Posterior cingulate gyrus (tissue), 11 donors: ENCODE results near the gene OTOR.

Source experiments
- DNase-seq, 10 donors: peaks; one replicate each; pipeline versions ENCODE4 v3.0.0 to v3.0.0-alpha.2; 2020 to 2021; ENCODE audit warnings: mixed read lengths in 3 of 10
- intact Hi-C: fragments of 100-400 bp; cut with DNase I; formaldehyde crosslinking; loops from one replicate; pipeline ENCODE4 v1.15.1; 2023

OTOR gene

DNA sequence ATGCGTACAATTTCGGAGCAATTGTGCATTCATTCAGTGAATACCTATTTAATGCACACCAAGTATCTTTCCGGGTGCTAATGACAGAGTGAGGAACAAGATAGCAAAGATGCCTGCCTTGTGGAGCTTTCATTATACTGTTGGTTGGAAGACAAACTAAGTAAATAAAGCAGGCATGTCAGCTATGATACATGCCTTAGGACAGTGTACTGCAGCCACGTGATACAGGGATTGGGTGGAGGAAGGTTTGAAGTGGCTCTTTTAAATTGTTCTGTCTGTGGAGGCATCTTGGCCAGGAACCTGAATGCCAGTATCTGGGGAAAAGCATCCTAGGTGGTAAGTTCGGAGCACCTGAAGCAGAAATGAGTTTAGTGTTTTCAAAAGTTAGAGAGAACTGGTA is 3.0 kb upstream of the OTOR start:
- no peak for DNase-seq
- intact Hi-C loops = no loop called here

DNA sequence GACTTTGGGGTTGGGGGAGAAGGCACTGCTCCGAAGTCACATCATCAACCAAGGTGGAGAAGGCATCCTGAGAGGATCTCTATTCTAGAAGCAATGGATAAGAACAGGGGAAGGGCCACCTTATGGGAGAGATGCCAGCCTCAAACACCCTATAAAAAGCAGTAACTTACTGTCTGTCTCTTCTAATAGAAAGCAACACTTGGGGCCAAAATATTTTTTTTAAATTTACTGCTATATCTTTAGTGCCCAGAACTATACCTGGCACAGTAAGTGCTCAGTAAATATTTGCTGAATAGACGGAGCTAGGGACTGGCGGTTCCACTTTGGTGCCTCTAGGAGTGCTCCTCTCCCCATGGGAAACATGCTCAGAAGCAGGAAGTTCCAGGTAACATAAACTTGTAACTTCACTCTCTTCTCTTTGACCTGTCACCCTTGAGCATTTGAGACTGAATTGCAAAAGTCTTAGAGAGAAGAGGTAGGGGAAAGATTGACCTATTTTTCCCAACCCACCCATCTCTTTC is 807 bp upstream of the OTOR start:
- intact Hi-C loops = no loop called here
- no peak for DNase-seq

DNA sequence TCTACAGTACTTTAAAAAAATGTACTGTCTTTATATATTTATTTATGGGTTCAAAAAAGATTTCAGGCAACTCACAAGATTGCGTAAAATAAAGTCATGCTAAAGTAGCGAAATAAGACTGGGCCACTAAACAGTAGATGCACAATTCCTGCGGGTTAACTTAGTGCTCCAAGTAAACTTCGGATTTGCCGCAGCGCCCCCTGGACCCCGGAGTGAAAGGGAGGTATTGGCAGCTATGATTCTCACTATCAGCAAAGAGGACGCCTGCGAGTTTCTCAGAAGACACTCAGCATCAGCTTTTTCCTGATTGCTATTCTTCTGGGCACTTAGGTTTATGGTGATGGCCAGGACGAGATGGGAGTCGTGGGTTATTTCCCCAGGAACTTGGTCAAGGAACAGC is 1.4 kb downstream of the OTOR start:
- DNase-seq = no peak
- intact Hi-C loops = no loop called here

DNA sequence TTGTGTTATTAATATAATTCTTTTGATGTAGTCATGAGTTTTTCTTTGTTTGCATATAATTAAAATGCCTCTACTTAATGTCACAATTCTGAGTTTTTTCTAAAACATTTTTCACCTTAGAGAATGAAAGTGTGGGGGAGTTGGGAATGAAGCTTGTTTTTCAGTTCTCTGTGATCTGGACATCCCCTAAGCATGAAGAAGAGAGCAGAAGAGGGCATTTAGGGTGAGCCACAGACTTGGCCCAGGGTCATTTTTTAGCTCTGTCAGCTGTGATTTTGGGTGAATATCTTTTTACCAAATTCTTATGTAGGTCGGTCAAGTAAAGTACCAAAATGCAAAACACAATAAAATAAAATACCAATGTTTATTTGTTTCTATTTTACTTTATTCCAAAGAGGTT is 3.9 kb downstream of the OTOR start:
- intact Hi-C loops = no loop called here
- no peak for DNase-seq

DNA sequence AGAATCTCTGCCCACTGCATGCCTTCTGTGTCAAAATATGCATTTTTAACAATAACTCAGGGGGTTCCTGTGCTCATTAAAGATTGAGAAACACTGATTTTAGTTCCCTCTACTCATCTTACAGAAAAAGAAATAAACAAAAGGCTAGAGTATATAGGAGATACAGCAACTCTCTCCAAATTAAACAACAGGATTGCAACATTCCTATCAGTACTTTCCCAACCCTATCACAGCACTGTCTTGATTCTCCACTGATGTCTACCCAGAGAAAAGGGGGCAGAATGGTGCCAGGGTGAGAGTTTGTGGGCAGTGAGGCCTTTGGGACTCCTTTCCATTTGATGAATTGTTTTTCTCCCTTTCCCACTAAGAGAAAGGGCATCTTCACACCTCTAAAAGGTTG is 4.7 kb downstream of the OTOR start:
- intact Hi-C loops = no loop called here
- no peak for DNase-seq

DNA sequence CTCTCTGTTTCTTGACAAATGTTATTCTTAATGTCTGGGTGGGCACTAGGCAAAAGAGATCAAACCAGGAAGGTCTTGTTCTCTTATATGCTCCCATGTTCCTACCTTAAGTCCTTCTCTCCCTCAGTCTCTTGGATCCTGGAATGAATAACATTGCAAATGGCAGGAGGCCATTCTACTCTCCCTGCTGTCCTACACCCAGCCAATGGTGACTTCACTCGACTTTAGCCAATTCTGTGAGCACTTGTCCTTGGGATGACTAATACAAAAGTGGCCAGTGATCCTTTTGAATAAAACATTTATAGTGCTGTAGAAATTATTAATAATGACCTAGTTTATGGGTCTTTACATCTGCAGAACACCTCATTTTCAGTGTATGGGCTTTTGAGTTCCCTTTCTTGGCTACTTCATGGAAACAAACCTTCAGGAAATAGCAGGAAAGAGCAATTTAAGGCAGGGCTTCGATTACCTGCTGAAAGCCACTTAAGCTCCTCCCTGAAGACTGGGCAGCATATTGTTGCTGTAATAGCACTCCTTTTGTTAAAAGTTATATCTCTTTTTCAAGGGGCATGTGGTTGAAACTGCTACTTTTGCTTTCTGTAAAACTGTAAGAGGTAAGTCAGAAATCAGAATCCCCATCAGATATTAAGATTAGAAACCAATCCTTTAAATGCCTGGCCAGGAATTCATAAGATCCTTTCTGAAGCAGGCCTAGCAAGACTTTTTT is 10.5 kb downstream of the OTOR start:
- intact Hi-C loops = no loop called here

DNA sequence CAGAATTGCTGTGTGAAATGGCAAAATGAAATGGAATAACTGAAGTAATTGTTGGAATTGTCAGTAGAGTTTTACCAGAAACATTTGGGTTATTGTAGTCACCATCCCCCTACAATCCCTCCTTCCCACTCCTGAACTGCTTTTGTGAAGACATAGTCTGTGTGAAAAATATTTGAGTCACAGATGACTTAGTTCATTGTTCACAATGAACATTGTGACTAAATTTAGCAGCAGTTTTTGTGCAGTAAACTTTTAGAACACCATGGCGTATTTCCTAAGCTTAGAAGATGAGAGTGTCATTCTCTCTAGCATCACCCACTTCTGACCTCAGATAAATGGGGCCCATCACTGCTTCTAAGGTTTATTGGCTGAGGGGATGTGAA is 11.0 kb downstream of the OTOR start:
- intact Hi-C loops = no loop called here
- no peak for DNase-seq

More for the DNA sequence above, 10.5 kb downstream of the OTOR start:
- DNase-seq = no peak

DNA sequence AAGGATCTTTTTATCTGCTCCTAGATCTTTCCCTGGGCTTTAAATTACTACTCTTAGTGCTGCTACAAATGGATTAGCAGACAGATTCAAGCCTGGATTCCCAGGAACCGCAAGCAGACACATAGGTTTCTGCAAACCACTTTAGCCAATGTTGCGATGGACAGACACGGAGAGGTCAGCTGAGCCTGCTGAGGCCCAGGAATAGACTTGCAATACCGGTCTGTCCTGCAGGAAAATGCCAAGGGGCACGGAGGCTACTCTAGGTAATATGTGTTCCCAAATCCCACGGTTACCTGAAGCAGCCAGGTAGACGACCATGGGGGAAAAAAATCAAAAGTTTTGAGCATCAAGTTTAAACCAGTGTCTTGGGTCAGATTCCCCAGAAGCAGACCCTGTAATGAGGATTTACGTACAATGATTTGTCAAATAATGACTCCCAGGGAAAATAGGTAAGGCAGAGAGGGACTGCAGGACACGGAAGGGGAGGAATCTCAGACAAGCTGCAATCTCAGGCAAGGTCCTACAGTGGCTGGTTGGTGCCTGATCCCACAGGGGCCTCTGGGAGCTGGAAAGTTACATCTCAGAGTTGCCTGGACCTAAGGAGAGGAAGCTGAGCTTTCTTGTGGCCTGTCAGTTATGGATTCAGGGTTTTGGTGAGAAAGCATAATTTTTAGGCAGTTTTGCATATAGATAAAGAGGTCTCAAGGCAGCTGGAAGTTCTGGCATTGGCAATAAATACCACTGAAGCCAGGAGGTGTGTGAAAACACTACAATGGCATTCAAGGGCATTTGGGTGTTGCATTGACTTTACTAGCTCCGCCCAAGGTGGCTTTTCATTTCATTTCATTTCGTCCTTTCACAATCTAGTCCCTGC is 12.5 kb downstream of the OTOR start:
- DNase-seq = no peak
- intact Hi-C loops = loop anchor here (5.0 kb wide), 2 partner anchors 58 to 243 kb away; no protein-coding TSS in a partner anchor

DNA sequence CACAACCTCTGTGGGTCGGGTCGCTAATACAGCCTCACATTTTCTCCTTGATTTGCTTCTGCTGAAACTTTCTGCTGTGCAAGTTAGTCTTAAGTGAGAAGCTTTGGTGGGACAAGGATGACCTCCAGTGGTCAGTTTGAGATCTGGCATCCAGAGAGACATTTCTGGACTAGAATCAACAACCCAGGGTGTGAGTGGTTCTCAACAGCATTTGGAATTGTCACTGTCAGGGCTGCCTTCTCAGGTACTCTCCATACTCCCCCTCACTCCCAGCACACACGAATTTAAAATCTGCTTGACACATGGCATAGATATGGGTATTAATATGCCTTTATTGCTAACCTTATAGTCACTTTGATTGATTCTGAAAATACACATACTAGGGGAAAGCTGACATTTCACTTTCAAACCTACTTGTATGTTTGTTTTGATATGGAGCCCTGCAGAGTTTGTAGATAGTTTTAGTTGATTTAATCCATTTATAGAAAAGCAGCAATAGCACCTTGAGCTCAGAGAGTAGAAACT is 13.2 kb downstream of the OTOR start:
- intact Hi-C loops = loop anchor here (5.0 kb wide), 2 partner anchors 59 to 244 kb away; no protein-coding TSS in a partner anchor
- DNase-seq = peak in 5 of 10 donors; percentile 16 to 68 (median 55)

DNA sequence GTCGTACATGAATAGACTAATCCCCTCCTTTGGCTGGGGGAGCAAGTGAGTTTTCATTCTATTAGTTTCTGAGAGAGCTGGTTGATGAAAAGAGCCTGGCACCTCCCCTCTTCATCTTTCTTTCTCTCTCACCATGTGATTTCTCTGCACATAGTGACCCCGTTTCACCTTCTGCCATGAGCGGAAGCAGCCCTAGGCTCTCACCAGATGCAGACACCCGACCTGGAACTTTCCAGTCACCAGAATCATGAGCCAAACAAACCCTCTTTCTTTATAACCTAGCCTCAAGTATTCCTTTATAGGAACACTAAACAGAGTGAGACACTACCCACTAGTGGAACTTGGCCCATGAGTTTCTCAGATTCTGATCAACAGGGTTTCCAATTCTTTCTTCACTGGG is 16.4 kb downstream of the OTOR start:
- intact Hi-C loops = loop anchor here (5.0 kb wide), 2 partner anchors 62 to 247 kb away; no protein-coding TSS in a partner anchor
- no peak for DNase-seq

DNA sequence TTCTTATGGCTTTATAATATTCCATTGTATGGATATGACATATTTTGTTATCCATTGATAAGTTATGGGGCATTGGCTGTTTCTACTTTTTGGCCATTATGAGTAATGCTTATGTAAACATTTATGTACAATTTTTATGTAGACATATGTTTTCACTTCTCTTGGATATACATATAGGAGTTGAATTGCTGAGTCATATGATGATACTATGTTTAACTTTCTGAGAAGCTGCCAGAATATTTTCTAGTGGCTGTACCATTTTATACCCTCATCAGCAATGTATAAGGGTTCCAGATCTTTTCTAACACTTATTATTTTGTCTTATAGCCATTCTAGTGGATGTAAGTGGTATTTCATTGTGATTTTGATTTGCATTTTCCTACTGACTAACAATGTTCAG is 23.1 kb downstream of the OTOR start:
- DNase-seq = no peak
- intact Hi-C loops = no loop called here

DNA sequence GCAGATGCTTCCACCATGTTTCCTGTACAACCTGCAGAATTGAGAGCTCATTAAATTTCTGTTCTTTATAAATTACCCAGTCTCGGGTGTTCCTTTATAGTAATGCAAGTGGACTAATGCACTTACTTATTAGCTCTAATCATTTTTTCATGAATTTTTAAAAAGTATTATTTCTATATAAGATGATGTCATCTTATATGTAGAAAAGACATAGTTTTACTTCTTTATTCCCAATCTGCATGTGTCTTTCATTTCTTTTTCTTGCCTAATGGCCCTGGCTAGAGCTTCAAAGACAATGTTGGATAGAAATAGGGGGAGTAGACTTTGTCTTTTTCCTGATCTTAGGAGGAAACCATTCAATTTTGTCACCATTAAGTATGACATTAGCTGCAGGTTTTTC is 27.8 kb downstream of the OTOR start:
- intact Hi-C loops = no loop called here

DNA sequence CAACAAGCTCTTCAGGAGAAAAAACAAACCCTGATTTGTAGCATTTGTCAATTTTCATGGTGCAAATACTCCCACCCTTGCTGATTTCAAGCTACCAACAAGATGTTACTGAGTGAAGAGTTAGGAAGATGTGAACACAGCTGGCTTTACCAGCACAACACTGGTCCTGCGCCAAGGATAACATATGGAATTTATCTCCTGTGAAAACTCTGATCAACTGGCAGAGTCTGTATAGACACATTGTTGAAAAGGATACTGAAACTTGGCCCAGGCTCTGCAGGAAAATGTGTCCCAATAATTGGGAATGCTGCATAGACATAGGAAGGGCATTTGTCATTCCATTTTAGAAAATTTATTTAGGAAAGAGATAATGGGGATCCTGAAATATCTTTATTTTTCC is 29.0 kb downstream of the OTOR start:
- intact Hi-C loops = no loop called here
- no peak for DNase-seq

More for the DNA sequence above, 27.8 kb downstream of the OTOR start:
- no peak for DNase-seq

DNA sequence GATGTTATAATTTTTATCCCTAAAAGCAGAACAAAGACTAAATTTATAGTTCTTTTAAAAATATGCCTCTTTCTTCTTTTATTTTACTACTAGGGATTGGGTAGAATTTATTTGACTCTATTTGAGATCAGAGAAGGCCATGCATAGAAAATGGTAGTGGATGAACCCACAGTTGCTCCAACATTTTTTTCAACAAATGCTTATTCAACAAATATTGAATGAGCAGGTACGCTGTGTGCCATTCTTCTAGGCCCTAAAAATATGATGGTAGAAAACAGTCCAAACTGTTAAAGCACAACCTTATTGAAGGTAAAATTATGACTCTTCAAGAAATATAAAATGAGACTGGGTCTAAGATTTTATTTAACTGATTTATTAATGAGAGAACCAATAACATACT is 30.0 kb downstream of the OTOR start:
- no peak for DNase-seq
- intact Hi-C loops = no loop called here

DNA sequence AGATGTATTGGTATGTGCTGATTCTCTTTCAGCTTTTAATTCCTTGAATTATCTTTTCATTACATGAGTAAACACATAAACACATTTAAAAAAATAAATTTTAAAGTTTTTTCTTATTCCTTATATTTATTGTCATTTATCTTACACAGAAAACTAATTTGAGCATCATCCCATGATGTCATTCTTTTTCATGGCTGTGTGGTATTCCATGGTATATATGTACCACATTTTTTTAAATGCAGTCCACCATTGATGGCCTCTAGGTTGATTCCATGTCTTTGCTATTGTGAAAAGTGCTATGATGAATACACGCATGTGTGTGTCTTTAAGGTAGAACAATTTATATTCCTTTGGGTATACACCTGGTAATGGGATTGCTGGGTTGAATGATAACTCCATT is 33.3 kb downstream of the OTOR start:
- DNase-seq = no peak
- intact Hi-C loops = no loop called here

DNA sequence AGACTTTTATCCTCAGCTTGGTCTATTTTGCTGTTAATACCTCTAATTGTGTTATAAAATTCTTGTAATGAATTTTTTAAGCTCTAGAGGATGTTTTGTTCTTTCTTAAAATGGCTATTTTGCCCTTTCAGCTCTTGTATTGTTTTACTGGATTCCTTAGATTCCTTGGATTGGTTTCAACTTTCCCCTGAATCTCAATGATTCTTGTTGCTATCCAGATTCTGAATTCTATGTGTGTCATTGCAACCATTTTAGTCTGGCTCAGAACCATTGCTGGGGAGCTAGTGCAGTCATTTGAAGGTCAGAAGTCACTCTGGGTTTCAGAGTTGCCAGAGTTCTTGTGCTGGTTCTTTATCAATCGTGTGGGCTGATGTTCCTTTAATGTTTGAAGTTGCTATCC is 37.1 kb downstream of the OTOR start:
- no peak for DNase-seq
- intact Hi-C loops = no loop called here
